HG02571 (cell line): ENCODE measurements around the gene KIF5A.

Experiments used
- ATAC-seq: cut with Tn5 transposase; IDR thresholded peaks from one replicate; pipeline ENCODE4 v1.9.1; 2021; ENCODE audit warnings: mild to moderate bottlenecking, moderate library complexity; ENCODE audit not compliant: unreplicated experiment

The KIF5A gene

GRCh38 chr12:57519796-57520052, 30.1 kb upstream of the KIF5A start:
- no peak for ATAC-seq

- ATAC-seq, result peak; percentile 64
Observed at GRCh38 chr12:57520053-57520818, 29.6 kb upstream of the KIF5A start, which contains the start of gene DDIT3. Gene DDIT3, minus strand, starts transcription at chr12:57520514. Its CDS starts 3,108 bp downstream, at chr12:57517406.

- no peak for ATAC-seq
Observed at GRCh38 chr12:57521525-57522010, 28.3 kb upstream of the KIF5A start.

- peak; percentile 44 for ATAC-seq
Observed at GRCh38 chr12:57522011-57522886, 27.6 kb upstream of the KIF5A start, which contains the start of gene MBD6. Gene MBD6, plus strand, starts transcription at chr12:57522824. Its CDS starts 1,480 bp downstream, at chr12:57524304.

- no peak for ATAC-seq
Observed at GRCh38 chr12:57522887-57523705, 26.7 kb upstream of the KIF5A start.

- ATAC-seq, result no peak
Observed at GRCh38 chr12:57523706-57524614, 25.9 kb upstream of the KIF5A start.

GRCh38 chr12:57524814-57525614, 24.8 kb upstream of the KIF5A start:
- no peak for ATAC-seq

- ATAC-seq, result no peak
Observed at GRCh38 chr12:57525615-57526383, 24.0 kb upstream of the KIF5A start.

- ATAC-seq, result no peak
Observed at GRCh38 chr12:57526477-57527126, 23.2 kb upstream of the KIF5A start.

GRCh38 chr12:57527184-57527583, 22.7 kb upstream of the KIF5A start:
- ATAC-seq, result no peak

- no peak for ATAC-seq
Observed at GRCh38 chr12:57528176-57528575, 21.7 kb upstream of the KIF5A start.

GRCh38 chr12:57528831-57529555, 20.9 kb upstream of the KIF5A start:
- ATAC-seq, result no peak

GRCh38 chr12:57529831-57530230, 20.0 kb upstream of the KIF5A start:
- ATAC-seq, result no peak

- no peak for ATAC-seq
Observed at GRCh38 chr12:57530396-57531142, 19.3 kb upstream of the KIF5A start.

GRCh38 chr12:57531836-57532235, 18.0 kb upstream of the KIF5A start:
- no peak for ATAC-seq

GRCh38 chr12:57533108-57533507, 16.7 kb upstream of the KIF5A start:
- no peak for ATAC-seq

GRCh38 chr12:57534250-57534649, 15.6 kb upstream of the KIF5A start:
- no peak for ATAC-seq
